GM12878 (cell line): ENCODE measurements around the gene GYPC. TPM values are rescaled to one million over a fixed set of nuclear protein-coding genes. Genes with fewer than 3 reads are reported as not detected.
A peak's percentile ranks its signal among the peaks of the same experiment; 100 is the strongest.

ENCODE experiments used
- E2F4 ChIP-seq: IDR thresholded peaks from 2 replicates; pipeline ENCODE4 v1.6.1; 2012; ENCODE audit warnings: low read depth, low read length, improper control_type of control experiment
- ETV6 ChIP-seq, 2 experiments: fragments of 450-650 bp in 1 of 2; IDR thresholded peaks in 1 of 2; conservative IDR thresholded peaks in 1 of 2; 2 replicates each; pipeline ENCODE4 v1.6.1; 2014; ENCODE audit warnings: antibody characterized with exemption in 1 of 2, borderline replicate concordance in 1 of 2, low read depth in 1 of 2, mild to moderate bottlenecking in 1 of 2, moderate library complexity in 1 of 2
- IKZF2 ChIP-seq, 2 experiments: fragments of 450-650 bp; IDR thresholded peaks; 2 replicates each; pipeline ENCODE4 v1.6.1; 2017; ENCODE audit warnings: mild to moderate bottlenecking in 2 of 2, moderate library complexity in 2 of 2
- IRF4 ChIP-seq: IDR thresholded peaks from 2 replicates; pipeline ENCODE4 v1.6.1; 2011; ENCODE audit warnings: low read depth, low read length
- JUNB ChIP-seq: IDR thresholded peaks from 2 replicates; pipeline ENCODE4 v1.6.1; 2016; ENCODE audit warnings: antibody characterized with exemption, mild to moderate bottlenecking
- MEF2A ChIP-seq: IDR thresholded peaks from 2 replicates; pipeline ENCODE4 v1.6.1; 2011; ENCODE audit warnings: low read depth, mild to moderate bottlenecking, low read length, moderate library complexity; ENCODE audit not compliant: insufficient read depth
- MLLT1 ChIP-seq: fragments of 450-650 bp; IDR thresholded peaks from 2 replicates; pipeline ENCODE4 v1.6.1; 2016; ENCODE audit warnings: mild to moderate bottlenecking
- MXI1 ChIP-seq: fragments of 150-350 bp; IDR thresholded peaks from 2 replicates; pipeline ENCODE4 v1.6.1; 2011; ENCODE audit warnings: low read depth, mild to moderate bottlenecking, inconsistent platforms, low read length, improper control_type of control experiment
- MYB ChIP-seq: fragments of 150-350 bp; IDR thresholded peaks from 2 replicates; pipeline ENCODE4 v1.6.1; 2014; ENCODE audit warnings: mild to moderate bottlenecking, low read depth, low read length, borderline replicate concordance
- NR2F1 ChIP-seq: fragments of 450-650 bp; conservative IDR thresholded peaks from 2 replicates; pipeline ENCODE4 v1.6.1; 2017; ENCODE audit warnings: mild to moderate bottlenecking
- PAX8 ChIP-seq: fragments of 450-650 bp; IDR thresholded peaks from 2 replicates; pipeline ENCODE4 v1.6.1; 2017; ENCODE audit warnings: mild to moderate bottlenecking, moderate library complexity
- POLR2AphosphoS5 ChIP-seq: IDR thresholded peaks from 2 replicates; pipeline ENCODE4 v1.6.1; 2011; ENCODE audit warnings: mild to moderate bottlenecking, low read length, inconsistent platforms
- SIX5 ChIP-seq: IDR thresholded peaks from 2 replicates; pipeline ENCODE4 v1.6.1; 2011; ENCODE audit warnings: mild to moderate bottlenecking, low read depth, low read length, moderate library complexity; ENCODE audit not compliant: severe bottlenecking
- SPI1 ChIP-seq: IDR thresholded peaks from 2 replicates; pipeline ENCODE4 v1.6.1; 2011; ENCODE audit warnings: low read depth, mild to moderate bottlenecking, low read length, moderate library complexity, borderline replicate concordance; ENCODE audit not compliant: insufficient read depth
- SRF ChIP-seq, 2 experiments: IDR thresholded peaks; 2 replicates each; pipeline ENCODE4 v1.6.1; 2011; ENCODE audit warnings: low read depth in 2 of 2, low read length in 2 of 2, mild to moderate bottlenecking in 1 of 2, moderate library complexity in 1 of 2
- SUZ12 ChIP-seq: fragments of 200-600 bp; sonication (generic); IDR thresholded peaks from one replicate; pipeline ENCODE4 v1.6.1; 2018; ENCODE audit warnings: antibody characterized with exemption, mild to moderate bottlenecking; ENCODE audit not compliant: unreplicated experiment
- TAF1 ChIP-seq: IDR thresholded peaks from 2 replicates; pipeline ENCODE4 v1.6.1; 2011; ENCODE audit warnings: mild to moderate bottlenecking, low read depth, low read length, borderline replicate concordance
- WRNIP1 ChIP-seq: IDR thresholded peaks from 2 replicates; pipeline ENCODE4 v1.6.1; 2011; ENCODE audit warnings: low read depth, low read length, improper control_type of control experiment, borderline replicate concordance
- YY1 ChIP-seq: IDR thresholded peaks from 2 replicates; pipeline ENCODE4 v1.6.1; 2011; ENCODE audit warnings: low read depth, mild to moderate bottlenecking, low read length
- ZNF217 ChIP-seq: fragments of 450-650 bp; IDR thresholded peaks from 2 replicates; pipeline ENCODE4 v1.6.1; 2017; ENCODE audit warnings: antibody characterized with exemption, mild to moderate bottlenecking
- ZNF274 ChIP-seq: IDR thresholded peaks from one replicate; pipeline ENCODE4 v1.8.0; 2011; ENCODE audit not compliant: insufficient read length, insufficient read depth
- ZZZ3 ChIP-seq: IDR thresholded peaks from 2 replicates; pipeline ENCODE4 v1.6.1; 2011; ENCODE audit warnings: low read depth; ENCODE audit not compliant: control insufficient read depth, insufficient read length
- polyA plus RNA-seq, 11 experiments: library from polyadenylated mRNA; depleted of rRNA in 4 of 11; unstranded in 6 of 11; stranded (reverse) in 5 of 11; fragments of >200 nt; fragmentation: Nextera tagmentation in 4 of 11; fragmentation: Illumina TruSeq in 1 of 11; extraction: Ambion mirVana in 4 of 11; extraction: Trizol in 1 of 11; gene quantifications; 1 replicate in 1 of 11; 2 replicates in 10 of 11; pipeline versions ENCODE4 v1.2.1 to v1.2.3, GENCODE V29; 2011 to 2016; ENCODE audit warnings: inconsistent platforms in 2 of 11, missing spikeins in 2 of 11, low read depth in 1 of 11
- total RNA-seq, 4 experiments: library from RNA; depleted of rRNA in 3 of 4; stranded (reverse); fragments of >200 nt in 3 of 4; fragmentation: Illumina TruSeq in 1 of 4; extraction: Trizol in 1 of 4; gene quantifications; 2 replicates each; pipeline versions ENCODE4 v1.2.1 to v1.2.3, GENCODE V29; 2013 to 2021
- TF ChIP-seq, protein P1 (sequence below): fragments of 450-650 bp; IDR thresholded peaks from 2 replicates; pipeline ENCODE4 v1.6.1; 2016; ENCODE audit warnings: mild to moderate bottlenecking
- TF ChIP-seq, protein P2 (sequence below): IDR thresholded peaks from 2 replicates; pipeline ENCODE4 v1.6.1; 2011; ENCODE audit warnings: low read depth, low read length, improper control_type of control experiment, borderline replicate concordance
- TF ChIP-seq, protein P3 (sequence below): IDR thresholded peaks from 2 replicates; pipeline ENCODE4 v1.6.1; 2012; ENCODE audit warnings: low read depth, low read length, improper control_type of control experiment
- TF ChIP-seq, protein P4 (sequence below): fragments of 150-350 bp; IDR thresholded peaks from 2 replicates; pipeline ENCODE4 v1.6.1; 2014; ENCODE audit warnings: mild to moderate bottlenecking, low read depth, low read length

The GYPC gene
- total and polyA plus RNA-seq, 10 of the 15 experiments (the other 5 are each of a cell fraction or from before 2014, with no cell fraction given), result 26.2 to 150 (median 81.4) TPM

- TF ChIP-seq YY1, result peak; percentile 94
- TF ChIP-seq, protein P1, sequence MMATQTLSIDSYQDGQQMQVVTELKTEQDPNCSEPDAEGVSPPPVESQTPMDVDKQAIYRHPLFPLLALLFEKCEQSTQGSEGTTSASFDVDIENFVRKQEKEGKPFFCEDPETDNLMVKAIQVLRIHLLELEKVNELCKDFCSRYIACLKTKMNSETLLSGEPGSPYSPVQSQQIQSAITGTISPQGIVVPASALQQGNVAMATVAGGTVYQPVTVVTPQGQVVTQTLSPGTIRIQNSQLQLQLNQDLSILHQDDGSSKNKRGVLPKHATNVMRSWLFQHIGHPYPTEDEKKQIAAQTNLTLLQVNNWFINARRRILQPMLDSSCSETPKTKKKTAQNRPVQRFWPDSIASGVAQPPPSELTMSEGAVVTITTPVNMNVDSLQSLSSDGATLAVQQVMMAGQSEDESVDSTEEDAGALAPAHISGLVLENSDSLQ, result no peak
- no peak for TF ChIP-seq MXI1
- peak; percentile 68; the same call in 1 of the 2 replicates for TF ChIP-seq MEF2A
- TF ChIP-seq, protein P2, sequence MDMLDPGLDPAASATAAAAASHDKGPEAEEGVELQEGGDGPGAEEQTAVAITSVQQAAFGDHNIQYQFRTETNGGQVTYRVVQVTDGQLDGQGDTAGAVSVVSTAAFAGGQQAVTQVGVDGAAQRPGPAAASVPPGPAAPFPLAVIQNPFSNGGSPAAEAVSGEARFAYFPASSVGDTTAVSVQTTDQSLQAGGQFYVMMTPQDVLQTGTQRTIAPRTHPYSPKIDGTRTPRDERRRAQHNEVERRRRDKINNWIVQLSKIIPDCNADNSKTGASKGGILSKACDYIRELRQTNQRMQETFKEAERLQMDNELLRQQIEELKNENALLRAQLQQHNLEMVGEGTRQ, result no peak
- TF ChIP-seq SPI1, result no peak
- peak in 1 of 2 experiments; percentile 43; a peak in 1 of 4 replicates for TF ChIP-seq ETV6 (conservative IDR thresholded peaks at IDR 0.05 in 1 of 2, IDR thresholded peaks at IDR 0.05 in 1 of 2; ENCODE audit: borderline replicate concordance in 1 of 2, low read depth in 1 of 2)
- TF ChIP-seq MLLT1, result 0 out of 2 replicates have a peak, but pooled peaks have one; percentile 27
- TF ChIP-seq TAF1, result no peak
- no peak for TF ChIP-seq PAX8
- TF ChIP-seq ZZZ3, result no peak
- TF ChIP-seq, protein P3, sequence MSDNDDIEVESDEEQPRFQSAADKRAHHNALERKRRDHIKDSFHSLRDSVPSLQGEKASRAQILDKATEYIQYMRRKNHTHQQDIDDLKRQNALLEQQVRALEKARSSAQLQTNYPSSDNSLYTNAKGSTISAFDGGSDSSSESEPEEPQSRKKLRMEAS, result 0 out of 2 replicates have a peak, but pooled peaks have one; percentile 18
- TF ChIP-seq WRNIP1, result no peak
- no peak for TF ChIP-seq JUNB
- TF ChIP-seq, protein P4, sequence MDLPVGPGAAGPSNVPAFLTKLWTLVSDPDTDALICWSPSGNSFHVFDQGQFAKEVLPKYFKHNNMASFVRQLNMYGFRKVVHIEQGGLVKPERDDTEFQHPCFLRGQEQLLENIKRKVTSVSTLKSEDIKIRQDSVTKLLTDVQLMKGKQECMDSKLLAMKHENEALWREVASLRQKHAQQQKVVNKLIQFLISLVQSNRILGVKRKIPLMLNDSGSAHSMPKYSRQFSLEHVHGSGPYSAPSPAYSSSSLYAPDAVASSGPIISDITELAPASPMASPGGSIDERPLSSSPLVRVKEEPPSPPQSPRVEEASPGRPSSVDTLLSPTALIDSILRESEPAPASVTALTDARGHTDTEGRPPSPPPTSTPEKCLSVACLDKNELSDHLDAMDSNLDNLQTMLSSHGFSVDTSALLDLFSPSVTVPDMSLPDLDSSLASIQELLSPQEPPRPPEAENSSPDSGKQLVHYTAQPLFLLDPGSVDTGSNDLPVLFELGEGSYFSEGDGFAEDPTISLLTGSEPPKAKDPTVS, result no peak
- TF ChIP-seq ZNF217, result no peak; the same call in 1 of the 2 replicates
- no peak for TF ChIP-seq SIX5
- no peak for TF ChIP-seq MYB
- no peak for TF ChIP-seq ZNF274
- no peak for TF ChIP-seq E2F4
- TF ChIP-seq POLR2AphosphoS5, result peak; percentile 40; the same call in 1 of the 2 replicates
- TF ChIP-seq SRF (IDR thresholded peaks at IDR 0.05; ENCODE audit: low read depth in 2 of 2, low read length in 2 of 2), result no peak
- peak; percentile 64 for TF ChIP-seq NR2F1
- peak in 1 of 2 experiments; percentile 28; a peak in 2 of 4 replicates for TF ChIP-seq IKZF2 (IDR thresholded peaks at IDR 0.05)
- TF ChIP-seq SUZ12, result no peak
- TF ChIP-seq IRF4, result 0 out of 2 replicates have a peak, but pooled peaks have one; percentile 46
Measured at GRCh38 chr2:126664234-126664633, 8.3 kb downstream of the GYPC start (continued).
